Endothelial cell of umbilical vein (primary cell): ENCODE results near the gene NACA2. TPM values are rescaled to one million over a fixed set of nuclear protein-coding genes. Genes with fewer than 3 reads are reported as not detected.

ENCODE experiments used
- BruUV-seq: library from RNA; stranded (reverse); fragments of 400-500 nt; replicated peaks from 2 replicates; lab custom pipeline; 2021; lab: Mats Ljungman, UMichigan
- CTCF ChIA-PET: fragments of 300-600, 350-600 bp; sonication (Branson Sonifier 250); formaldehyde crosslinking; loops from one replicate; lab custom pipeline; 2021; ENCODE audit warnings: antibody characterized with exemption, inconsistent platforms; lab: Charles Lee
- POLR2A ChIA-PET: fragments of 300-600, 350-600 bp; sonication (Branson Sonifier 250); formaldehyde crosslinking; loops from one replicate; lab custom pipeline; 2021; ENCODE audit warnings: antibody characterized with exemption, inconsistent platforms; lab: Charles Lee
- DNase-seq: peaks from one replicate; pipeline ENCODE4 v3.0.0-alpha.2; 2011; ENCODE audit warnings: low read depth, low spot score
- FAIRE-seq: peaks from 2 replicates; lab custom pipeline; 2011; peaks lifted over from hg19 to GRCh38; lab: Jason Lieb, UNC
- H2AFZ ChIP-seq: 2 replicates; pipeline ENCODE4 v1.6.0; 2012; ENCODE audit warnings: low read depth, low read length, control low read depth, inconsistent platforms
- H3K27ac ChIP-seq: 2 replicates; pipeline ENCODE4 v1.5.1; 2011; ENCODE audit warnings: low read depth, mild to moderate bottlenecking, control low read depth, low read length, moderate library complexity; ENCODE audit not compliant: insufficient read depth
- H3K27me3 ChIP-seq, 2 experiments: 2 replicates each; pipeline versions ENCODE4 v1.6.0 to v1.6.1; 2011; ENCODE audit warnings: low read length in 2 of 2, mixed read lengths in 1 of 2; ENCODE audit not compliant: control insufficient read depth in 2 of 2, insufficient read depth in 2 of 2
- H3K36me3 ChIP-seq, 2 experiments: 2 replicates in 1 of 2; 3 replicates in 1 of 2; pipeline ENCODE4 v1.5.1; 2011; ENCODE audit warnings: low read length in 2 of 2, mild to moderate bottlenecking in 1 of 2, moderate library complexity in 1 of 2; ENCODE audit not compliant: control insufficient read depth in 2 of 2, insufficient read depth in 2 of 2; ENCODE audit errors: extremely low read depth in 1 of 2
- H3K4me1 ChIP-seq: 3 replicates; pipeline ENCODE4 v1.5.1; 2011; ENCODE audit warnings: mild to moderate bottlenecking, low read length; ENCODE audit not compliant: control insufficient read depth, insufficient read depth; ENCODE audit errors: extremely low read depth
- H3K4me2 ChIP-seq: 2 replicates; pipeline ENCODE4 v1.6.1; 2011; ENCODE audit warnings: low read length, control low read depth, mixed read lengths; ENCODE audit not compliant: insufficient read depth
- H3K4me3 ChIP-seq, 3 experiments: fragments of 200-600 bp in 1 of 3; sonication (generic), shearing (Covaris generic) in 1 of 3; replicated peaks in 1 of 3; 2 replicates each; pipeline ENCODE4 v1.5.1; 2011 to 2016; ENCODE audit warnings: control low read depth in 3 of 3, low read length in 3 of 3, mild to moderate bottlenecking in 2 of 3, inconsistent platforms in 1 of 3, low read depth in 1 of 3, moderate library complexity in 1 of 3; ENCODE audit not compliant: insufficient read depth in 1 of 3
- H3K79me2 ChIP-seq: 2 replicates; pipeline ENCODE4 v1.6.0; 2012; ENCODE audit warnings: low read length, inconsistent platforms; ENCODE audit not compliant: control insufficient read depth, insufficient read depth
- H3K9ac ChIP-seq: replicated peaks from 2 replicates; pipeline ENCODE3; 2011; ENCODE audit warnings: low read length, control low read depth; ENCODE audit not compliant: insufficient read depth; ENCODE audit errors: extremely low read depth
- H3K9me1 ChIP-seq: replicated peaks from 3 replicates; pipeline ENCODE4 v1.6.0; 2011; ENCODE audit warnings: mild to moderate bottlenecking, low read length; ENCODE audit not compliant: control insufficient read depth, insufficient read depth; ENCODE audit errors: extremely low read depth
- H3K9me3 ChIP-seq: replicated peaks from 2 replicates; pipeline ENCODE4 v1.5.1; 2012; ENCODE audit warnings: low read length, inconsistent platforms; ENCODE audit not compliant: control insufficient read depth, insufficient read depth
- H4K20me1 ChIP-seq: replicated peaks from 2 replicates; pipeline ENCODE3; 2011; ENCODE audit warnings: mild to moderate bottlenecking, low read length; ENCODE audit not compliant: control insufficient read depth, insufficient read depth; ENCODE audit errors: extremely low read depth
- EZH2 ChIP-seq: IDR thresholded peaks from 2 replicates; pipeline ENCODE4 v1.6.1; 2012; ENCODE audit warnings: borderline replicate concordance, low read depth, mild to moderate bottlenecking, moderate library complexity, low read length, inconsistent platforms; ENCODE audit not compliant: severe bottlenecking
- FOS ChIP-seq: IDR thresholded peaks from 2 replicates; pipeline ENCODE4 v1.6.1; 2011; ENCODE audit warnings: mild to moderate bottlenecking, low read length, moderate library complexity, borderline replicate concordance; ENCODE audit not compliant: insufficient read depth
- GATA2 ChIP-seq: IDR thresholded peaks from 2 replicates; pipeline ENCODE4 v1.7.0; 2011; ENCODE audit warnings: low read depth, mild to moderate bottlenecking, moderate library complexity, mixed read lengths, low read length; ENCODE audit not compliant: insufficient read length, insufficient read depth
- JUN ChIP-seq: IDR thresholded peaks from 2 replicates; pipeline ENCODE4 v1.6.1; 2011; ENCODE audit warnings: borderline replicate concordance, low read depth; ENCODE audit not compliant: insufficient read length, insufficient read depth
- MAX ChIP-seq: IDR thresholded peaks from 2 replicates; pipeline ENCODE4 v1.6.1; 2011; ENCODE audit not compliant: insufficient read depth, insufficient read length
- MYC ChIP-seq: IDR thresholded peaks from one replicate; pipeline ENCODE4 v1.6.1; 2011; ENCODE audit warnings: mild to moderate bottlenecking, low read depth, low read length
- POLR2A ChIP-seq: IDR thresholded peaks from 2 replicates; pipeline ENCODE4 v1.6.1; 2012; ENCODE audit warnings: low read depth, mild to moderate bottlenecking, control low read depth, low read length
- dilution Hi-C: fragments of 300-500 bp; cut with MboI; formaldehyde crosslinking; loops from one replicate; pipeline ENCODE4 v1.15.0; 2019; ENCODE audit warnings: low sequenced_read_pairs; ENCODE audit not compliant: extremely low pct_ligation_motif_present
- intact Hi-C: fragments of 100-400 bp; cut with micrococcal nuclease; formaldehyde crosslinking; loops from one replicate; pipeline ENCODE4 v1.10.0; 2022
- polyA plus RNA-seq, 4 experiments: library from polyadenylated mRNA; depleted of rRNA in 3 of 4; stranded (reverse) in 3 of 4; unstranded in 1 of 4; fragments of >200 nt; gene quantifications; 2 replicates each; pipeline versions ENCODE4 v1.2.1 to v1.2.3, GENCODE V29; 2011 to 2012; ENCODE audit warnings: missing spikeins in 1 of 4
- total RNA-seq: library from RNA; stranded (reverse); gene quantifications from 2 replicates; pipeline ENCODE4 v1.2.3, GENCODE V29; 2021
- TF ChIP-seq, protein P1 (sequence below), 2 donors: IDR thresholded peaks; 1 replicate in 1 of 2; 2 replicates in 1 of 2; pipeline ENCODE4 v1.5.1; 2011; ENCODE audit warnings: low read length in 2 of 2, mild to moderate bottlenecking in 2 of 2, moderate library complexity in 2 of 2, control low read depth in 1 of 2, inconsistent platforms in 1 of 2, low read depth in 1 of 2; ENCODE audit not compliant: insufficient read depth in 1 of 2; ENCODE audit errors: extremely low read depth in 1 of 2

The NACA2 gene
- total and polyA plus RNA-seq, 2 donors (not counting 3 experiments of a cell fraction or from before 2014, with no cell fraction given) = not detected

DNA sequence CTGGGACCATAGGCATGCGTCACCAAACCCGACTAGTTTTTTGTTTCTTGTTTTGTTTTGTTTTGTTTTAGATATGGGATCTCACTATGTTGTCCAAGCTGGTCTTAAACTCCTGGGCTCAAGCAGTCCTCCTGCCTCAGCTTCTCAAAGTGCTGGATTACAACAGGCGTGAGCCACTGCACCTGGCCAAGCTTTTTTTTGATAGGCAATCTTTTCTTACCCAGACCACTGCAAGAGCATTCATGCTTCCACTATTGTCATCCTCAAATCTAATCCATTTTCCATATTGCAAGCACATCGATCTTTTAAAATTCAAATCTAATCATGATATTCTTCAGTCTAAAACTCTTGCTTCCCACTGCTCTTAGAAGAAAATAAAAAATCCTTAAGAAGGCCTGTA lies 10.3 kb upstream of the NACA2 start:
- no peaks in the 10 kb centered on the region for H3K9me3 ChIP-seq
- no peaks in the 10 kb centered on the region for H3K79me2 ChIP-seq
- no TSS peak for BruUV-seq
- no peak overlapping the region for H3K27ac ChIP-seq
- H3K4me1 ChIP-seq = no peaks in the 10 kb centered on the region
- dilution Hi-C loops (no loop called here), intact Hi-C loops (no loop called here)
- CTCF ChIA-PET = interaction anchor here (1.4 kb wide), 1 partner anchor 18 kb away, joined by 4 read pairs; no protein-coding TSS in a partner anchor
- H3K9ac ChIP-seq = no peak overlapping the region
- no peak for FAIRE-seq
- no peak overlapping the region for H2AFZ ChIP-seq
- POLR2A ChIA-PET = no interaction called here
- H3K9me1 ChIP-seq = no peaks in the 10 kb centered on the region
- H4K20me1 ChIP-seq = no peaks in the 10 kb centered on the region
- no peak for DNase-seq
- no peak overlapping the region for H3K4me3 ChIP-seq
- no peak overlapping the region for H3K4me2 ChIP-seq
- peaks cover 0 to 13% of the 10 kb centered on the region in 2 experiments for H3K27me3 ChIP-seq
- H3K36me3 ChIP-seq = no peaks in the 10 kb centered on the region
- TF ChIP-seq EZH2 = no peak
- no peak for TF ChIP-seq MAX
- TF ChIP-seq FOS = no peak
- no peak for TF ChIP-seq MYC
- TF ChIP-seq GATA2 = no peak
- TF ChIP-seq, protein P1, sequence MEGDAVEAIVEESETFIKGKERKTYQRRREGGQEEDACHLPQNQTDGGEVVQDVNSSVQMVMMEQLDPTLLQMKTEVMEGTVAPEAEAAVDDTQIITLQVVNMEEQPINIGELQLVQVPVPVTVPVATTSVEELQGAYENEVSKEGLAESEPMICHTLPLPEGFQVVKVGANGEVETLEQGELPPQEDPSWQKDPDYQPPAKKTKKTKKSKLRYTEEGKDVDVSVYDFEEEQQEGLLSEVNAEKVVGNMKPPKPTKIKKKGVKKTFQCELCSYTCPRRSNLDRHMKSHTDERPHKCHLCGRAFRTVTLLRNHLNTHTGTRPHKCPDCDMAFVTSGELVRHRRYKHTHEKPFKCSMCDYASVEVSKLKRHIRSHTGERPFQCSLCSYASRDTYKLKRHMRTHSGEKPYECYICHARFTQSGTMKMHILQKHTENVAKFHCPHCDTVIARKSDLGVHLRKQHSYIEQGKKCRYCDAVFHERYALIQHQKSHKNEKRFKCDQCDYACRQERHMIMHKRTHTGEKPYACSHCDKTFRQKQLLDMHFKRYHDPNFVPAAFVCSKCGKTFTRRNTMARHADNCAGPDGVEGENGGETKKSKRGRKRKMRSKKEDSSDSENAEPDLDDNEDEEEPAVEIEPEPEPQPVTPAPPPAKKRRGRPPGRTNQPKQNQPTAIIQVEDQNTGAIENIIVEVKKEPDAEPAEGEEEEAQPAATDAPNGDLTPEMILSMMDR (IDR thresholded peaks at IDR 0.05; ENCODE audit: extremely low read depth in 1 of 2, insufficient read depth in 1 of 2, low read depth in 1 of 2, low read length in 2 of 2) = no peak
- TF ChIP-seq POLR2A = no peak
- no peak for TF ChIP-seq JUN
